ENCODE measurements around the gene HPS1.
"Not testable (repeated sequence)": the region's sequence is repeated elsewhere in the genome, so short reads cannot be mapped to it uniquely, and the experiment has no call there.

The HPS1 gene

DNA sequence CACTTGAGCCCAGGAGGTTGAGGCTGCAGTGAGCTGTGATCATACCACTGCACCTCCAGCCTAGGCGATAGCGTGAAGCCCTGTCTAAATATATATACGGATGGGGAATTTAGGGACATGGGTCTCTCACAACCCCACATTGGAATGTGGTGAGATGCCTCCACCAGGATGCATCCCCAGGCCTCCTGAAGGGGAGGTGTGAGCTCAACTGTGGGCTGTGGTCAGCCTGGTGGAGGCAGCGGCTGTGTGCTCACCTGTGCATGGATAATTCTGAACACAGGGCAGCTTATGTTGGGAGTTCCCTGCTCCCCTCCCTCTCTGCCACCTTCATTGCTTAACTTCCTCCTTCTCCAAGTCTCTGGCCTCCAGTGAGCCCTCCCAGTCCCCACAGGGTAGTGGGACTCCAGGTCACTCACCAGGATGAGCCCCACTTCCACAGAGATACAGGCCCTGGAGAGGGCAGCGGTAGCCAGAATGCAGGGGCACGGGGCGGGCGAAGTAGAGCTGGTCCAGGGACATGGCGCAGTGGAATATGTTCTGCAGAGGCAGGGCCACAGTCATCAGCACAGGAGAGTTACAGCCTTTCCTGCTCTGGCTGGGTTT, 62.1 kb downstream of the HPS1 start:
- DNase-seq = no peak

DNA sequence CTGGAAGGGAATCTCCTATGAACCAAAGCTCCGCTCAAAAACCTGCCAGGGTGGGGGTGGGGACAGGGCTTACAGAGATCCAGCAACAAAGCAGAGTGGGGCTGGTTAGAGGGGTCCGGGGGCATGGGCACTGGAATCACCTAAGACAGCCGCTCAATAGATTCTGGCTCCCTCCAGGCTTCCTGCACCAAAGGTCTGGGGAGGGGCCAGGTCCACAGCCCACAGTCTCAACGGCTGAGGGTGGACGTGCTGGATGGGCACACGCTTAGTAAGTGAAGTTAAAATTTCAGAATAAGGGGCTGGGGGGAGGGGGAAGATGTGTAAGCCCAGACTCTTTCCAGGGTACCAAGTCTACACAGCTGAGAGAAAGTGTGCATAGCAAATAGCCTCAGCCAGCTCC, 62.9 kb downstream of the HPS1 start:
- DNase-seq = no peak

DNA sequence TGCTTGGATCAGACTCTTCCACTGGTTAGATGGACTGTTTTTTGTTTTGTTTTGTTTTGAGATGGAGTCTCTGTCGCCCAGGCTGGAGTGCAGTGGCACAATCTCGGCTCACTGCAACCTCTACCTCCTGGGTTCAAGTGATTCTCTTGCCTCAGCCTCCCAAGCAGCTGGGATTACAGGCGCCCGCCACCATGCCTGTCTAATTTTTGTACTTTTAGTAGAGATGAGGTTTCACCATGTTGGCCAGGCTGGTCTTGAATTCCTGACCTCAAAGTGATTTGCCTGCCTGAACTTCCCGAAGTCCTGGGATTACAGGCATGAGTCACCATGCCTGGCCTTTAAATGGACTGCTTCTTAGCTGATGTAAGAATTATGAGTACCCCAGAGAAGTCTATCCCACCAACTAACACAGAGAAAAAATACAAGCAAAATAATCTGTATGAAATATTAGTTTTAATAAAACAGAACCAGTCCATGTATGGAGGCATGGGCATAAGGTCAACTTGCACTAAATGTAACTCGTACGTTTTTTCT, 63.5 kb downstream of the HPS1 start:
- not testable (repeated sequence) for DNase-seq

DNA sequence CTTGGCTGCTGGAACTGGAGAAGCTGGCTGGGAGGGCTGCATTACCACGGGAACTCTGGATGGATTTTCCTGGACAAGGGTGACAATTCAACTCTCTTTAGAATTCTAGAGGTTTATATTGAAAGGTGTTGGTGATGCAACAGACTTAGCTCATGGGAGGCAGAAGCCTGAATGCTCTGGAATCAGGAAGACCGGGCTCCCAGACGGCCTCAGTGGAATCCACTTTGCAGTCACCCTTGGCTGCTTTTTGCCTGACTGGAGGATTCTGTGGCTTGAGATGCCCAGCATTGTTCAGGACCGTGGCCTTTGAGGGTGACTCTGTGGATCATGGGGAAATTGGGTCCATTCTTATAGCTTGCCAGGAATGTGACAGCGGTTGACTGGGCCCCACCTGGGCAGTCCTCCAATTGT, 64.0 kb downstream of the HPS1 start:
- DNase-seq = no peak

DNA sequence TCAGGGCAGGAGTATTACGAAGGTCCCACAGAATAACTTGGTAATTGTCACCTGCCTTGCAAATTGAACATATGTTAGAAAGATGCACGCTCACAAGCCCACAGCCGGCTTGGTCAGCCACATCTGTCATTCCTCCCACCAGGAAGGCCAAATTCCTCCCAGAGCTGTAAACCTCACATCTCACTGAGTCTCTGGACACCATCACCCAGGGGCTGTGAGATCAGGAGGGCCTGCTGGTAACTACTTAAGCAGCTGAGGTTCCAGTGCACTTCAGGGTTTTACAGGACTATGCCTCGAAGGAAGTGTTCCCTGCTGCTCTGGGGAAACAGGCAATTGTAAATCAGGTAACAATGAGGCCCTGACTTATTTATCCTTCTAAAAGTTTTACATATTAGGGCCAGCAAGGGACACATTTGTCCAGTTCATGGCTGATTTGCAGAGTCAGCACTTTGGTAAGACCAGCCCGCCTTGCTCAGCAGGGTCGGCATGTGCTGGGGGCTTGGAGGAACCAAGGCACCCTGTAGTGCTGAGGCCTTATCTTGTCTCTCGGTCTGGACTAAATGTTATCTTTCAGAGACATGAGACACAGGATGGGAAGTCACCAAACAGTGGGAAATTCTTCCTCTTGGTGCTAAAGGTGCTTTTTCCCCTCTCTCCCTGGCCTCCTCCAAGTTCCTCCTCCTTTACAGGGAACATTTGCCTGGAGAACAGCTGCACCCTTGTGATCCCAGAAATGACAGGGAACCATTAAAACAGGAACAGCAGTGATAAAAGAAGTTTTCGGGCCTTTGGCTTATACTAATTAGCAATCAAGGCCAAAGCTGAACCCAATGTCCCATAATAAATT, 66.0 kb downstream of the HPS1 start:
- no peak for DNase-seq

DNA sequence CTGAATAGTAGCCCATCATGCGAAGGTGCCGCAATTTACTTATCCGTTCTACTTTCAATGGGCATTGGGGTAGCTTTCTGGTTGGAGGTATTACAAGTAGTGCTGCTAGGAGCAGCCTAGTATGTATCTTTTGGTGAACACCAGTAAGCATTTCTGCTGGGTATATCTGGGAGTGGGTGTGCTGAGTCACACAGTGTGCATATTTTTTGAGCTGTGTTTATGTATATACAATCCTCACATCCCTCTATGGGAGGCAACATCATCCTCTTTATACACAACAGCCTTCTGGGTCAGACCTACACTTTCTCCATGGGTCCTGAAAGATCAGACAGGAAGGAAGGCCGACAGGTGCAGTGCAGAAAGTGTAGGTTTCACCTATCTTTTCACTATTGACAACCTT, 68.0 kb downstream of the HPS1 start:
- DNase-seq = no peak

DNA sequence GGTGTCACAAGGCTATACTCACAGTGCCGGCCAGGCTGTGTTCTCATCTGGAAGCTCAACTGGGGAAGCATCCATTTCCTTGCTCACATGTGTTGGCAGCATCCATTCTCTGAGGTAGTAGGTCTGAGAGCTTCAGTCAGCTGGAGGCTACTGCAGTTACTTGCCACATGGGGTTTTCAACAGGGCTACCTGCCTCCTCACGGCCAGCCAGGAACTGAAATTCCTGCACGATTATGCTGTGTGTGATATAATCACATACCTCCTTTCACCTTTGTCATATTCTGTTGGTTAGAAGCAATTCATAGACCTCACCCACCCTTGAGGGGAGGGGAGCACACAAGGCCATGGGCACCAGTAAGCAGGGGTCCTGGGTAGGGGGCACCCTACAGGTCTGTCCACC, 69.2 kb downstream of the HPS1 start:
- no peak for DNase-seq

DNA sequence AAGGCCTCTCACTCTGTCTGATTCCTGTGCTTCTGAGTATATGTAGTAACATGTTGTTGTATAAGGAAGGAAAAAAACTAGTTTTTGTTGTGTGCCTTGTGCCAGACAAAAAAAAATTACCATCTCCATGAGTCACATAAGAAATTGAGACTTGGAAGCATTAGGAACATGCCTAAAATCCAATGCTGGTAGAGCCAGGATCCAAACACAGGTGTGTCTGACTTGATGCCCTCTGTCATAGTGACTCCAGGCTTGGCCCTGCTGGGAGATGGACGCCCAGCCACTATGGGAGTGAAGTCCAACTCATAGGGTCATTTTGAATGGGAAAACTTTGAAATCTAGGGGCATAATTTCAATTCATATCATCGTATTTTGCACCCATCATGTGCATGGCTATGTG, 69.7 kb downstream of the HPS1 start:
- no peak for DNase-seq

DNA sequence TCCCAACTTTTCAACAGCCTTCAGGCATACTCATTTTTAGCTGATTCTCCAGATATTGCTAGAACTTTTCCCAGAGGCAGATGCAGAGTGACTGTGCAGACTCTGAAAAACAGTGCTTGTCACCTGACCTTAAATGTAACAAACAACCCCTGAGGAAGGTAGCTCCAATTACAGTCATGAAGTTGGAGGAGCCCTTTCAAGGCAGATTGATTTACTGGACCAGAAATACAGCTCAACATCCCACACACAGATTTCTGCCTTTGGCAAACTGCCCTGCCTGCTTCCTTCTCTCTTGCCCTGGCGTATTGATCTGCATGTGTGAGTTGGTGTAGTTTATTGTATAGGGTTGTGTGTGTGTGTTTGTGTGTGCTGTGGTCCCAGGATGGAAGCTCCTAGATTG, 70.2 kb downstream of the HPS1 start:
- DNase-seq = no peak

DNA sequence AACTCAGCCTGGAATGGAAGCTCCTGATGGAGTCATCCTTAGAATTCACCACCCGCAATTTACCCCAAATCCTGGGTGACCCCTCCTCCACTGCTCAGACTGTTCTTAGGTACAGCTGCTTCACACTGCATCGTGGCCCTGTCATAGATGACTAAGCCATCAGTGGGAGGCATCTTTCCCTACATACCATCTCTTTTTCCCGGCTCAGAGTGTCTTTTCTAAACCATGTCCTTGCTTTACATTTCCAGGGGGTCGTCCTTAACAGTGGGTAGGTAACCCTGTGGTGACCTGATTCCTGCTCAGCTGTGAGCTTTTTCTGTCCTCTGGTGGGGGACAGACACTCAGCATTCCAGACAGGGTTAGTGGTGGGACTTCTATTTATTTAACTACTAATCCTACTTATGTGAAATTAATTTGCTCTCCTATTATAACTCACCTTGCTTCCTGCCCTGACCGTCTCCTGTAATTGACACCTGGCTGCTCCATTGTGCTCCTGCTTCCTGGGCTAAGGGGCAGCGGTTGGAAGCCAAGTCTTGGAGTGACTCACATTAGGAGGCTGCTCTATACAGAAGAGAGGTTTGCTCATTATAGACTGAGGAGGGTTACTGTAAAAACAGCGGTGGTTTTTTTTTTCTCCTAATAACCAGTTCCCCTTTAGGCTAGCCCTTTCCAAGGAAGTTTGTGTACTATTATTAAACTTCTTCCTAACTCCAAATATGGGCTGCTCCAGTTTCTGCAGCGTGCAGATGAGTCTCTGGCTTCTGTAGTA, 72.3 kb downstream of the HPS1 start:
- no peak for DNase-seq

DNA sequence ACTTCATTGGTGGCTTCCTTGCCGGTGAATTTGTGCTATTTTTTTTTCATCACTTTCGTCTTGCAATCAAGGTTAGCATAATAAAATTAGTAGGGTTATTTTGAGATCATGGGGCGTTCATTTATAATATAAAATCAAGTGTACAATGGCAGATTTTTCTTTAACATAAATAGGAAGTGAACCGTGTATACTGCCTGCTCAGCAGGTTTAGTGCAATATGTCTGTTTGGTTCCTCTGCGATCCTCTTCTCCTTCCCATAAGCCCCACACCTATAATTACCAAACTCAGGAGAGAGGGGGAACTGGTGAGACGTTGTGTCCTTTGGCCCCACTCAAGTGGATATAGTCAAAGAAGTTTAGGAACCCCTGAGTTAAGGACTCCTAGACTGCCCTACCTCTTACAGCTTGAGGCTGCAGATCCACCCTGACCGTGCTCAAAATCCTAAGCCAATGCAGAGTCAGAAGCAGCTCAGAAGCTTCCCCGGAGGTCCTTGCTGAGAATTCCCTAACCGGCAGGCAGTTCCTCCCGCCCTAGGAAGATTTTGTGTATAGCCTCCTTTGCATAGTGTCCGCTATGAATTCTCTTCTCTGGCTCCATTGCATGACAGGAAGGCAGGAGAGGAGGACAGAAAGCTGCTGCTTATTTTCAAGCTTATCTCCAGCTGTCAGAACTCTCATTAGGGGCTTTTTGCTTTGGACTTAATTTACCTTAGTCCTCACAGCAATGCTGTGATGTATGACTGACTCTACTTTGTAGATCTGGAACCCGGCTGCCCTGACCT, 73.3 kb downstream of the HPS1 start:
- DNase-seq = no peak

DNA sequence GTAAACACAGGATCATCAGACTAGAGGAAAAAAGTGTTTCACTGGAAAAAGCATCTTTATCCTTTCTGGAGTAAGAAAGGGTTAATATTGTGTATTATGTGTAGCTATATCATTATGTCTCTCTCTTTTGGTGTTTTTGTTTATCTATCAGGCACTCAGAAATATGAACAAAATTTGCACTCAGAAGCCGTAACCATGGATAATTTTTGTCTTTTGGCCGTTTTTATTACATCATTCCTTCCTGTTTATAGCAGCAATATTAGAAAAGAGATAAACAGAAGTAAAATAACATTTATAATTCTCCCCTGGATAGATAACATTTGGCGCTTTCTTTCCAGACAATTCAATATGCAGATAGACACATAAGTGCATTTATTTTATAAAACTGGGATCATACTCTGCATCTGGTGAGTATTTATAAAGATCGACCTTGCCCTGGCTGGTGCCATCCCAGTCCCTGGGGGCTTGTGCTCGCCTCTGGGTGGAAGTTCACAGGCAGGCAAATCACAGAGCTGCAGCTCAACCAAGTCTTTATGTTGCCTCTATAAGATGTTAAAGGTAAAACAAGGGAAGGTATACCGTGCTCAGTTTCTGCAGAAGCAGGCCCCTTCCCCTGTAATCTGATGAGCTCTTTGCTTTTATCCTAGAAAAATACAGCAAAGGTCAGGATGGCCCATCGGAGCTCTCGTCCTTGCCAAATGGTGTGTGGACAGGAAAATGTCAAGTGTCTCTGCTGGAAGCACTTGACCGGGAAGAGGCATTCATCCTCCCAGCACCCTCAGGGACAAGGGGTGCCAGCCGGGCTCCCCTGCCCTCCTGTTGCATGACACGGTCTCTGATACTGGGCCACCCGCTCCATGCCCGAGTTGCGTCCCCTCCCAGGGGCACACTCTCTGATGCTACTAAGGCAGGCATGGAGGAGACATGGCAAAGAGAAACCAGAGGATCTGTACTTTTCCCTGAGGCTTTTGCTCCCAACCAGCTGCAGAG, 75.6 kb downstream of the HPS1 start:
- DNase-seq = no peak

DNA sequence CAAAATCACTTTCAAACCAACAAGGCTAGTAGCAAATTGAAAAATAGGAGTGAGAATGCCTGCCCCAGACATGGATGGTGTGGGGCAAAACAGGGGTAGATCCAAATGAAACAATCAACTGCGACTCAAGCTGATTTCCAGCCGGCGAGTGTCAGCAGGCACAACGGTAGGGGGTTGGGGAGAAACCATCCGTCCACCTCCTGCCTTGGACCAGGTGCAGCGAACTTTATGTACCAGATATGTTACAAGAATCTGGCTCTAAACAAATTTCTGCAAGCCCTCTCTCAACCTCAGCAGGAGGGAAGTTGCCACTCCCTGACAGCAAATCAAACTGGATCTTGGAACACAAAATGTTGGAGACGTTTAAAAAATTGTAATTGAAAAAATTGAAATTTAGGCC, 76.9 kb downstream of the HPS1 start:
- no peak for DNase-seq

DNA sequence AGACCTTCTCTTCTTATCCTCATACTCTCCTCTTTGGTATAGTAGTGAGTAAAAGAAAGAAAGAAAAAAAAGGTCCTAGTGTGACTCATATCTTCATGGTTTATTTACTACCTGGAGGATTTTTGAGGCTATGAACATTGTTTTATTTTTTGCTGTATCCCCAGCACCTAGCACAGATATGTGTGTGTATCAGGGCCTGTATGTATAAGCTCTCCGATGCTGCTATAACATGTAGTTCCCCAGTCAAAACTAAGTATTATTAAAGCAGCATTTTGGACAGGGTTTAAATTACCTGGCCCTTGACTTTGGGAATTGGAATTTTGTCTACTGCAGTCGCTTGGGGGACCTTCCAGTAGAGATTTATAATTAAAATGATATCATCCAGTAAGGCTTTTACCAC, 78.1 kb downstream of the HPS1 start:
- no peak for DNase-seq

DNA sequence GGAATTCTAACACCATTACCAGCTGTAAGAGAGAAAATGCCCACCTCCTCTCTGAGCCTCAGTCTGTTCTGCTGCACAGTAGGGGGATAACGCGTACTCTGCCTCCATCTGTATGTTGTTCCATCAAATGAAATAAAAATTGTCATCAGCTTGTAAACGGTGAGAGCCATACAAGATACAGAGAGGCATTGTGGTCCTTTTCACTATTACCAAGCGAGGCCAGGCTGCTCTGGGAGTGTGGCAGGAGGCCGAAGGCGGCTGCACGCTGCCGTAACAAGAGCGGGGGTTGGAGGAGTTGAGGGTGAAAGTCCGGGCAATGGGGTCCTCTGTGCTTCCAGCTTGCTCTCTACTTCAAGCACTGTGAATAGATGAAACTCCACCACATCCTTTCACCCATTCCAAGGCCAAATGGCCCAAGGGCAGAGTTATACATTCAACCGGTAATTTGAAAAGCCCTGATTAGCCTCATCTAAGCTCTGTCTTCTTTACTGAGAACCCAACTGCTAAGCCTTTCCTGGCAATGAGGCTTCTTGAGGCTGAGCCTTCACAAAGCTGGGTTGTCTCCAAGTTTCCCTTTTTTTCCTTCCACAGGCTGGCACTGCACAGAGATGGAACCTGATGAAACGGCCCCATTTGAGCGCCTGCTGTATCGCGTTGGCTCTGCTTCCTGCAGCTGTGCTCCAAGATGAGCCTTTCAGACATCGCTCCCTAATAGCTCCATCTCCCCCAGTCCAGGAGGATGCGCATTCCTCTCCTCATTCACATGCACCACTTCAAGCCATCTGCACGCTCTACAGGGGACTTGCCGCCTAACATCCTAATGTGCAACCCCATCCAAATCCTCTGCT, 78.9 kb downstream of the HPS1 start:
- DNase-seq = no peak

Measured in CD4-positive, alpha-beta T cell treated with Interleukin-10 for 1 hour (primary cell).